NCI-H82 treated with DMSO at 0.1 percent for 48 hours (cell line): ENCODE results near the gene PHAF1.
A peak's percentile ranks its signal among the peaks of the same experiment; 100 is the strongest.

Experiments
- DNase-seq: peaks from one replicate; lab custom pipeline; 2025; ENCODE audit not compliant: unreplicated experiment; lab: John Stamatoyannopoulos, UW

The PHAF1 gene

GRCh38 chr16:67162506-67163163, 52.9 kb downstream of the PHAF1 start:
- no peak for DNase-seq

GRCh38 chr16:67163164-67163998, 53.6 kb downstream of the PHAF1 start:
- DNase-seq, result no peak

GRCh38 chr16:67163999-67164558, 54.3 kb downstream of the PHAF1 start:
- DNase-seq, result no peak

- no peak for DNase-seq
Measured at GRCh38 chr16:67164599-67165061, 54.9 kb downstream of the PHAF1 start, which contains the start of gene HSF4. Gene HSF4 (plus strand): TSS chr16:67164745. CDS start chr16:67164812, 67 bp downstream.

GRCh38 chr16:67165121-67166078, 55.7 kb downstream of the PHAF1 start:
- DNase-seq, result no peak

- DNase-seq, result no peak
Measured at GRCh38 chr16:67166110-67166547, 56.4 kb downstream of the PHAF1 start.

GRCh38 chr16:67166598-67167168, 56.9 kb downstream of the PHAF1 start:
- no peak for DNase-seq

- no peak for DNase-seq
Measured at GRCh38 chr16:67167588-67167987, 57.8 kb downstream of the PHAF1 start.

- DNase-seq, result no peak
Measured at GRCh38 chr16:67169011-67169451, 59.3 kb downstream of the PHAF1 start.

- peak; percentile 31 for DNase-seq
Measured at GRCh38 chr16:67169642-67170167, 60.0 kb downstream of the PHAF1 start.

- peak; percentile 78 for DNase-seq
Measured at GRCh38 chr16:67170168-67170948, 60.6 kb downstream of the PHAF1 start, which contains the start of gene NOL3. Gene NOL3 (plus strand): TSS chr16:67170538.

GRCh38 chr16:67170949-67171649, 61.4 kb downstream of the PHAF1 start:
- no peak for DNase-seq

GRCh38 chr16:67173323-67173722, 63.6 kb downstream of the PHAF1 start:
- no peak for DNase-seq

GRCh38 chr16:67173808-67174705, 64.3 kb downstream of the PHAF1 start:
- no peak for DNase-seq

- DNase-seq, result no peak
Measured at GRCh38 chr16:67174706-67175231, 65.0 kb downstream of the PHAF1 start.

- no peak for DNase-seq
Measured at GRCh38 chr16:67176662-67177061, 66.9 kb downstream of the PHAF1 start.
